Nephron progenitor cell (in vitro differentiated cells): ENCODE results near the gene DCHS1.

Source experiments
- DNase-seq: peaks from one replicate; pipeline ENCODE4 v3.0.0; 2021
- H3K27ac Mint-ChIP-seq: 2 replicates; pipeline ENCODE4 v1.8.0; 2021; ENCODE audit warnings: mild to moderate bottlenecking, moderate library complexity, mixed read lengths
- H3K27me3 Mint-ChIP-seq: 2 replicates; pipeline ENCODE4 v1.8.0; 2021; ENCODE audit warnings: mild to moderate bottlenecking, low read depth, mixed read lengths; ENCODE audit not compliant: poor library complexity
- H3K36me3 Mint-ChIP-seq: 2 replicates; pipeline ENCODE4 v1.8.0; 2021; ENCODE audit warnings: low read depth, mixed read lengths
- H3K4me1 Mint-ChIP-seq: 2 replicates; pipeline ENCODE4 v1.8.0; 2021; ENCODE audit warnings: mixed read lengths
- H3K4me3 Mint-ChIP-seq: 2 replicates; pipeline ENCODE4 v1.8.0; 2021; ENCODE audit warnings: mild to moderate bottlenecking, moderate library complexity, mixed read lengths
- H3K9me3 Mint-ChIP-seq: 2 replicates; pipeline ENCODE4 v1.8.0; 2021; ENCODE audit warnings: mild to moderate bottlenecking, moderate library complexity, mixed read lengths
- TF ChIP-seq, protein P1 (sequence below): fragments of 200-600 bp; sonication (generic); IDR thresholded peaks from 2 replicates; pipeline ENCODE4 v1.5.0; 2021; ENCODE audit warnings: antibody characterized with exemption

The DCHS1 gene

DNA sequence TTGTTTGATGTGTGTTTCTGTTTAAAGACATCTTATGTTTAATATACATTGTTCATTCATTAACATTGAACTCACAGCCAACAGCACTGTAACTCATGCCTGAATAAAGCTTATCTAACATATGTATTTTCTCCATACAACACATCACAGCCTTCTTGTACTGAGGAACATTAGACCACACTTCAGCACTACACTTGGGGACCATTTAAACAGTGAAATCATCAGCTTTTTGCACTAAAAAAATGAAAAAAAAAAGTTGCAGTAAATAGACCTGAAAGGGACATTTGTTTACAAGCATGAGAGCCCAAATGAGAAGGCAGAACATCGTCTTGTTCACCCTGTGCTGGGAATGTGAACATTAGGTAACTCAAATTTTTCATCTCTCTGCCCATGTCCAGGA lies 21.1 kb downstream of the DCHS1 start:
- TF ChIP-seq, protein P1, sequence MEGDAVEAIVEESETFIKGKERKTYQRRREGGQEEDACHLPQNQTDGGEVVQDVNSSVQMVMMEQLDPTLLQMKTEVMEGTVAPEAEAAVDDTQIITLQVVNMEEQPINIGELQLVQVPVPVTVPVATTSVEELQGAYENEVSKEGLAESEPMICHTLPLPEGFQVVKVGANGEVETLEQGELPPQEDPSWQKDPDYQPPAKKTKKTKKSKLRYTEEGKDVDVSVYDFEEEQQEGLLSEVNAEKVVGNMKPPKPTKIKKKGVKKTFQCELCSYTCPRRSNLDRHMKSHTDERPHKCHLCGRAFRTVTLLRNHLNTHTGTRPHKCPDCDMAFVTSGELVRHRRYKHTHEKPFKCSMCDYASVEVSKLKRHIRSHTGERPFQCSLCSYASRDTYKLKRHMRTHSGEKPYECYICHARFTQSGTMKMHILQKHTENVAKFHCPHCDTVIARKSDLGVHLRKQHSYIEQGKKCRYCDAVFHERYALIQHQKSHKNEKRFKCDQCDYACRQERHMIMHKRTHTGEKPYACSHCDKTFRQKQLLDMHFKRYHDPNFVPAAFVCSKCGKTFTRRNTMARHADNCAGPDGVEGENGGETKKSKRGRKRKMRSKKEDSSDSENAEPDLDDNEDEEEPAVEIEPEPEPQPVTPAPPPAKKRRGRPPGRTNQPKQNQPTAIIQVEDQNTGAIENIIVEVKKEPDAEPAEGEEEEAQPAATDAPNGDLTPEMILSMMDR, result no peak
- Mint-ChIP-seq H3K9me3 (no peaks in the 10 kb centered on the region), H3K4me1 (peaks cover 10% of the 10 kb centered on the region), H3K27ac (no peak overlapping the region), H3K36me3 (peaks cover 43% of the 10 kb centered on the region), H3K27me3 (peaks cover 28% of the 10 kb centered on the region), H3K4me3 (no peak overlapping the region)
- DNase-seq, result no peak

DNA sequence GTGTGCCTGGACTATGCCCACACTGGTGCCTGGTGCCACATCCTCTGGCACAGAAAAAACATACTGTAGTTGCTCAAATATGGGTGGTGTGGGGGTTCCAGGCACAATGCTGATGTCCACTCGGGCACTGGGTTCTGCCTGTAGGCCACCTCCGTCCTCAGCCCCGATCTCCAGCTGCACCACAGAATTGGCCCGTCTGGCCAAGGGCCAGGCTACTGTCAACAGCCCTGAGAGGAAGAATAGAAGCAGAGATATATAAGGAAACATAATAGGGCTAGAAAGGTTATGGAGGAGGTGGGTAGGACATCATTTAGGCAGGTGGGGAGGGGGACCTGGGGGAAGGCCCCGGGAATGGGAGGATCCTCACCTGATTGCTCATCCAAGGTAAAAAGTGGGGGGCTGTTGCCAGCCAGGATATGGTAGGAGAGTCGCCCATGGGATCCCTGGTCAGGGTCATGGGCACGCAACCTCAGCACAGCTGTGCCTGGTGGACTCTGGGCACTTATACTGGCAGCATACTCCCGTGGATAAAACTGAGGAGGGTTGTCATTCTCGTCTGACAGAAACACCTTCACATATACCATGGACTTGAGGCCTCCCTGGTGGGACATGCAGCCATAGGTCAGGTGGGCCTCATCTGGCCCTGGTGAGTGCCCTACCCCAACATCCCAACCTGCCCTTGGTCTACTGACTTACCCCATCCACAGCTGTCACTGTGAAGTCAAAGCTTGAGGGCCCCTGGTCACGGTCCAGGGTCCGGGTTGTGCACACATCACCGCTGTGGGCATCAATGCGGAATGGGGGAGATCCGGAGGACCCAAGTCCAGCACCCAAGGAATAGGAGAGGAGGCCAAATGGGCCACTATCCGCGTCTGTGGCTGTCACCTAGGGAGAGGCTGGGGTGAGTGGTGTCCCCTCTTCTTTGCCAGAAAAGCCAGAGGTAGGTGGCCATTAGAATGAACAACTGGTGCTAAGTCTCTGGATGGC lies 21.9 kb downstream of the DCHS1 start:
- peaks cover 45% of the 10 kb centered on the region for H3K36me3 Mint-ChIP-seq
- H3K4me1 Mint-ChIP-seq, result peaks cover 5% of the 10 kb centered on the region
- peak overlapping the region; percentile 81 for H3K27ac Mint-ChIP-seq
- H3K4me3 Mint-ChIP-seq, result no peak overlapping the region
- TF ChIP-seq, protein P1, result no peak
- peaks cover 30% of the 10 kb centered on the region for H3K27me3 Mint-ChIP-seq
- no peak for DNase-seq
- no peaks in the 10 kb centered on the region for H3K9me3 Mint-ChIP-seq

DNA sequence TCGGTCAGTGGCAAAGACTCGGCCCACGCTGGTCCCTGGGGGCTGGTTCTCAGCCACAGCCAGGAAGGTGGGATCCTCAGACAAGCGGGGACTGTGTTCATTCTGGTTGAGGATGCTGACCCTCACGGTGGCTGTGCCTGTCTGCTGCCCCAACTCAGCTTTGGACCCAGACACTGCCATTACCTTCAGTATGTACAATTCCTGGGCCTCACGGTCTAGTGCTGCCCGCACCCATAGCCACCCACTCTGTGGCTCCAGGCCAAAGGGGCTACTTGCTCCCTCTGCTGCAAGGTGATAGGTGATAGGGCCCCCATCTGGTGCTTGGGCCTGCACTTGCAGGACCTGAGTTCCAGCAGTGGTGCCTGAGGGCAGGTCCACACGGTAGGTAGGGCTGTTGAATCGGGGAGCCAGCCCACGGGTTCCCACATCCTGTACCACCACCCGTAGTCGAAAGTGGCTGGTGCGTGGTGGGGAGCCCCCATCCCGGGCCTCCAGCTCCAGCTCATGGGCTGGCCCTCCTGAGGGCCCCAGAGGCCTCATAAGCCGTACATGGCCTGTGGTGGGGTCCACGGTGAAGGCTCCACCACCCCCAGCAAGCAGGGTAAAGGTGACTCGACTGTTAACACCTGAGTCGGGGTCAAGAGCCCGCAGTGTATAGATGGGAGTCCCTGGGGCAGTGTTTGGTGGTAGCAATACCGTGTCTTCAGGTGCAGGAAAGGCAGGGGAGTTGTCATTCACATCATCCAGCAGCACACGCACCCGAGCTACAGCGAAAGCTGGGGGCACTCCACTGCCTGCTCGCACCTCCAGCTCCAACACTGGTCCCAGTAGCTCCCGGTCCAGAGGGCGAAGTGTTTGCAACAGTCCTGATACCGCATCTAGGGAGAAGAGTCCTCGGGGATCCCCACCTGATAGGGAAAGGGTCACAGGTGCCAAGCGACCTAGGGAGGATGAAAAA lies 23.2 kb downstream of the DCHS1 start:
- Mint-ChIP-seq H3K4me1 (peaks cover 5% of the 10 kb centered on the region), H3K4me3 (no peak overlapping the region), H3K9me3 (no peaks in the 10 kb centered on the region), H3K27ac (no peak overlapping the region), H3K27me3 (peaks cover 35% of the 10 kb centered on the region), H3K36me3 (peaks cover 58% of the 10 kb centered on the region)
- TF ChIP-seq, protein P1, result no peak
- no peak for DNase-seq

DNA sequence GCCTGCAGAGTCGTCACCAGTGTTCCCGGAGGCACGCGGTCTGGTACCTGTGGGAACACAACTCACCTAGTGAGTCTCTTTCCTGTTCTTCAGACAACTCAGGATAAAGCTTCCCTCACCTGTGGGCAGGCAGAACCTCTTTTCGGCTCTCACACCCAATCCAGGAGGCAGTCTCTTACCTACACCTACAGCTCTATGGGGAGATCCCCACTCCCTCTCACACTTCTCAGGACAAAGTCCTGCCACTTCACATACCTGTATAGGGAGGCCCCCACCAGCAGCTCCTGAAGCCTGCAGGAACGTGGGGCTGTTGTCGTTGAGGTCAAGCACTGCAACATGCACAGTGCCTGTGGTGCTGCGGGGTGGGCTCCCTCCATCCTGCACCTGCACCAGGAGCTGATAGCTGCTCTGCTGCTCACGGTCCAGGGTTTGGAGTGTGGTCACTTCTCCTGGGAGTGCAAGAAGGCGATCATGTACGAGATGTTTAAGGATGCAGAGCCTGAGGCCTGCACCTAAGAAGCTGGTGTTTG lies 24.2 kb downstream of the DCHS1 start:
- Mint-ChIP-seq H3K27ac (no peak overlapping the region), H3K9me3 (no peaks in the 10 kb centered on the region), H3K27me3 (peaks cover 35% of the 10 kb centered on the region), H3K4me3 (no peak overlapping the region), H3K36me3 (peaks cover 65% of the 10 kb centered on the region), H3K4me1 (peaks cover 5% of the 10 kb centered on the region)
- TF ChIP-seq, protein P1, result no peak
- no peak for DNase-seq

DNA sequence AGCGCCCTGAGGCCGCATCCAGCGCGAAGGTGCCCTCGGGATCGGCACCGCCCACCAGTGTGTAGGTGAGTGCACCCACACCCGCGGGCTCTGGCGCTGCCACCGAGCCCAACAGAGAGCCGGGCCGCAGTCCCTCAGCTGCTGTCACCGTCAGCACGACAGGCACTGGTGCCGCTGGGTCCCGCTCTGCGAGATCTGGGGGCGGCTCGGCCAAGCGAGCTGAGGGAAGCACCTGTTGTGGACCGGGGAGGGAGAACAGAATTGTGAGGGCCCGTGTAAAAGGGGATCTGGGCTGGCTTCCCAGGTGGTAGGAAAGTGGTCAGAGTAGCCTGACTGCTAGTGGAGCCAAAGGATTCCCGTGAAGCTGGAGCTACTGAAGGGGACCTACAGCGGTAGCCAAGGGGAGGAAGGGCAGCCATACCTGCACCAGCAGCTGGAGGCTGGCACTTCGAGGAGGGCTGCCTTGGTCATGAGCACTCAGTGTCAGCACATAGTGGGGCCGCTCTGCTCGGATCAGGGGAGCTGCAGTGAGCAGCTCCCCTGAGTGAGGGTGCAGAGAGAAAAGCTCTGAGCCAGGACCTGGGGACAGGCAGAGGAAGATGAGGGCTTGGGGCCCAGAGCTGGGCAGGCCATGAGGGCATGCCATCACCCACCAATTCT lies 24.8 kb downstream of the DCHS1 start:
- Mint-ChIP-seq H3K9me3 (no peaks in the 10 kb centered on the region), H3K4me3 (peak overlapping the region; percentile 23), H3K27me3 (peaks cover 35% of the 10 kb centered on the region), H3K27ac (no peak overlapping the region), H3K4me1 (peaks cover 5% of the 10 kb centered on the region), H3K36me3 (peaks cover 68% of the 10 kb centered on the region)
- DNase-seq, result no peak
- TF ChIP-seq, protein P1, result no peak
